HG02610 (cell line): Measurements from ENCODE around the gene SPATA31A1.
"Not testable (repeated sequence)": the region's sequence is repeated elsewhere in the genome, so short reads cannot be mapped to it uniquely, and the experiment has no call there.

Experiments used
- ATAC-seq: cut with Tn5 transposase; IDR thresholded peaks from one replicate; pipeline ENCODE4 v1.9.1; 2021; ENCODE audit warnings: mild to moderate bottlenecking, moderate library complexity; ENCODE audit not compliant: unreplicated experiment

Gene SPATA31A1

GRCh38 chr9:39355369-39355768, at the start of gene SPATA31A1:
TSS of gene SPATA31A1 (plus strand) at chr9:39355669. CDS start at chr9:39355731, 62 bp downstream.
- not testable (repeated sequence) for ATAC-seq

- ATAC-seq = not testable (repeated sequence)
Observed at GRCh38 chr9:39407261-39408204, 52.1 kb downstream of the SPATA31A1 start.

- not testable (repeated sequence) for ATAC-seq
Observed at GRCh38 chr9:39411254-39411940, 55.9 kb downstream of the SPATA31A1 start.
